ENCODE data around the gene SLC7A9.

GRCh38 chr19:32842061-32842460 lies 27.5 kb downstream of the SLC7A9 start:
- TF ChIP-seq CTCF (IDR thresholded peaks at IDR 0.05; ENCODE audit: low read length), result no peak
- TF ChIP-seq EZH2 (IDR thresholded peaks at IDR 0.05; ENCODE audit: borderline replicate concordance, low read length), result no peak

Data from OCI-LY1 (cell line).